ENCODE data around the gene ARID1B. TPM values are rescaled to one million over a fixed set of nuclear protein-coding genes. Genes with fewer than 3 reads are reported as not detected.

ARID1B gene
- total RNA-seq, 1 donor from 2014 or later = 43.4 TPM

DNA sequence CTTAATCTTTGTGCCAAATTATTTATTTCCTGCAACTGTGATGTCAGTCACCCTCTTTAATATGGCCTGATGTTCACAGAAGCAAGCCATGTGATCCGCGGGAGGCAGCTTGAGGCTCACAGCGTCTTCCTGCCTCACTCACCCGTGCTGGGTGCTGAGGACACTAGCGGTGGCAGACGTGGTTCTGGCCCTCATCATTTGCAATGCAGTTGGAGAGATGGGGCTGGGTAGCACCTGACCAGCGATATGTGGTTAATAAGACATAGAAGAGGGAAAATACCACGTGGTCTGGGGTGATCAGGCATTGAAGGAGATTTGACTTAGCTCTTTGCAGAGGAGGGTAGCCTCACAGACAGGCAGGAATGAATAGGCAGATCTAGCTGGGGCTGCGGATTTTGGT lies 281.4 kb downstream of the ARID1B start:
- intact Hi-C loops (cut with micrococcal nuclease) = no loop called here
- H3K27me3 ChIP-seq (ENCODE audit: low read depth) = no peaks in the 10 kb centered on the region

DNA sequence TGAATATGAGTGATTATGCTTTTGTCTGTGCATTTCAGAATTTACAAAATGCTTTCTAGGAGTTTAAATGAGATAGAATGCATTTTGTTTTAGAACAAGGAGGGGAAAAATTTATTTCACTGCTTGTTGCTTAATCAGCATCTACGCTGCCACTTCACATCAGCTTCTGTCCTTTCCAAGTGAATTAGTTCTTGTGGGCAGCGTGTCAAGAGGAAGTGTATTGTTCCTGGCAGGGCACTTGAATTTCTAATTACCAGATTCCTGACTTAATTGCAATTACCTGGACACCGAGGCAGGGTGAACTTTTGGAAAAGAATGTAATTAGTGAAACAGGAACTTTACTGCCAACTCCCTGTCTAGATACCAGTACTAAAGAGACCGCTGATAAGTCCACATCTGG lies 282.6 kb downstream of the ARID1B start:
- Histone ChIP-seq H3K9me3 (replicated peaks) (peaks cover 10% of the 10 kb centered on the region), H3K27ac (replicated peaks) (no peak overlapping the region), H3K4me1 (peaks cover 51% of the 10 kb centered on the region), H3K4me3 (no peak overlapping the region), H3K27me3 (ENCODE audit: low read depth) (no peaks in the 10 kb centered on the region), H3K36me3 (peaks cover 5% of the 10 kb centered on the region)
- intact Hi-C loops (cut with micrococcal nuclease) = no loop called here
- DNase-seq = no peak
- TF ChIP-seq, protein P1, sequence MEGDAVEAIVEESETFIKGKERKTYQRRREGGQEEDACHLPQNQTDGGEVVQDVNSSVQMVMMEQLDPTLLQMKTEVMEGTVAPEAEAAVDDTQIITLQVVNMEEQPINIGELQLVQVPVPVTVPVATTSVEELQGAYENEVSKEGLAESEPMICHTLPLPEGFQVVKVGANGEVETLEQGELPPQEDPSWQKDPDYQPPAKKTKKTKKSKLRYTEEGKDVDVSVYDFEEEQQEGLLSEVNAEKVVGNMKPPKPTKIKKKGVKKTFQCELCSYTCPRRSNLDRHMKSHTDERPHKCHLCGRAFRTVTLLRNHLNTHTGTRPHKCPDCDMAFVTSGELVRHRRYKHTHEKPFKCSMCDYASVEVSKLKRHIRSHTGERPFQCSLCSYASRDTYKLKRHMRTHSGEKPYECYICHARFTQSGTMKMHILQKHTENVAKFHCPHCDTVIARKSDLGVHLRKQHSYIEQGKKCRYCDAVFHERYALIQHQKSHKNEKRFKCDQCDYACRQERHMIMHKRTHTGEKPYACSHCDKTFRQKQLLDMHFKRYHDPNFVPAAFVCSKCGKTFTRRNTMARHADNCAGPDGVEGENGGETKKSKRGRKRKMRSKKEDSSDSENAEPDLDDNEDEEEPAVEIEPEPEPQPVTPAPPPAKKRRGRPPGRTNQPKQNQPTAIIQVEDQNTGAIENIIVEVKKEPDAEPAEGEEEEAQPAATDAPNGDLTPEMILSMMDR (IDR thresholded peaks at IDR 0.05; ENCODE audit: borderline replicate concordance) = no peak

More for the DNA sequence above, 281.4 kb downstream of the ARID1B start:
- no peak for DNase-seq
- TF ChIP-seq, protein P1 (IDR thresholded peaks at IDR 0.05; ENCODE audit: borderline replicate concordance) = no peak
- Histone ChIP-seq H3K4me1 (peaks cover 41% of the 10 kb centered on the region), H3K36me3 (peaks cover 5% of the 10 kb centered on the region), H3K9me3 (replicated peaks) (peaks cover 10% of the 10 kb centered on the region), H3K4me3 (no peak overlapping the region), H3K27ac (replicated peaks) (no peak overlapping the region)

DNA sequence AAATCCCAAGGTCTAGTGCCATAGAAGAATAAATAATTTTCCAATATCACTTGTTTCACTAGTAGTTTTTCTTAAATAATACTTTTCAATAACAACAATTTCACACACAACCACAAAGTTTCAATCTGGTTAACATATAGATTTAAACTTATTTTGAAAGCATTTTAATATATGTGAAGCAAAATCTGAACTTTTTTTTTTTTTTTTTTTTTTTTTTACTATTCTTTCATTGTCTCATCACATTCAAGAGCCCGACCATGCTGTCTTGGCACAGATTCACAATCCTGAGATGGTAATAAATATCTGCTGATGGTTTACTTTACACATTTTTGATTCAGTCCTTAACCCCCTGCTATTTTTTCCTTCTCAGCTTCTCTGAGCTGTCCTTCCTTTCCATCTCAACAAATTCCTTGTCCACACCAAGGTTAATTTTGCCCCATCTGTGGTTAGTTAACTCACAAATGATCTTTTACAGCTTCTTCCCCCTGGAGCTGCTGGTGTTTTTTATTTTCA lies 283.3 kb downstream of the ARID1B start:
- Histone ChIP-seq H3K9me3 (replicated peaks) (peaks cover 7% of the 10 kb centered on the region), H3K4me3 (no peak overlapping the region), H3K27me3 (ENCODE audit: low read depth) (no peaks in the 10 kb centered on the region), H3K27ac (replicated peaks) (no peak overlapping the region), H3K4me1 (peaks cover 53% of the 10 kb centered on the region), H3K36me3 (peaks cover 5% of the 10 kb centered on the region)
- DNase-seq = no peak
- TF ChIP-seq, protein P1 (IDR thresholded peaks at IDR 0.05; ENCODE audit: borderline replicate concordance) = no peak
- intact Hi-C loops (cut with micrococcal nuclease) = no loop called here

DNA sequence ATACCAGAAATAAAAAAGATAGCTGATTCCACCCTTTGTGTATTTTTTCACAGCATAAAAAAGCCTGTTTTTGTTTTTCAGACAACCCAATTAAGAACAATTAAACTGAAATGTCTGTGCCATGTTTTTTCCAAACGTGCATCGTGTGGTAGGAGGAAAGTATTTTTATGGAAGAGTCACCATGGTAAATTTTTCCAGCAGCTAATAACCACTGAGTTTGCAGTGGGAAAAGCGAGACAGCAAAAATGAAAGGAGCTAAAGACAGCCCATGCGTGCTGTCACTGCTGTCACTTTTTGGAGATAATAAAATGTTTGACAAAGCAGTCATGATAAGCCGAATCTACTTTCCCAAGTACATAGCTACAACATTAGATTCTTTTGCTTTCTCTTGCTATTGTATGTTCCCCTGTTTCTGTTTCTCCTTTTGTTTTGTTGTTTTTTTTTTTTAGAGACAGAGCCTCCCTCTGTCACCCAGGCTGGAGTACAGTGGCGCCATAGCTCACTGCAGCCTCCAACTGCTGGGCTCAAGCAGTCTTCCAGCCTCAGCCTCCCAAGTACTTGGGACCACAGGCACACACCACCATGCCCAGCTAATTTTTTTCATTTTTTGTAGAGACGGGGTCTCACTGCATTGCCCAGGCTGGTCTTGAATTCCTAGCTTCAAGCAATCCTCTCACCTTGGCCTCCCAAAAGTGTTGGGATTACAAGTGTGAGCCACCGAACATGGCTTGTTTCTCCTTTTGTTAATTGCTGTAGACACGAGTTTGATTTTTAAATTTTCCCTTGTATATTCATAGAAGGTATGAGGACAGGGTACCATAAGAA lies 284.8 kb downstream of the ARID1B start:
- intact Hi-C loops (cut with micrococcal nuclease) = no loop called here
- no peaks in the 10 kb centered on the region for H3K36me3 ChIP-seq
- no peak overlapping the region for H3K27ac ChIP-seq (replicated peaks)
- no peaks in the 10 kb centered on the region for H3K27me3 ChIP-seq (ENCODE audit: low read depth)
- TF ChIP-seq, protein P1 (IDR thresholded peaks at IDR 0.05; ENCODE audit: borderline replicate concordance) = no peak
- H3K4me1 ChIP-seq = peaks cover 61% of the 10 kb centered on the region
- H3K4me3 ChIP-seq = no peak overlapping the region
- DNase-seq = no peak
- no peaks in the 10 kb centered on the region for H3K9me3 ChIP-seq (replicated peaks)

DNA sequence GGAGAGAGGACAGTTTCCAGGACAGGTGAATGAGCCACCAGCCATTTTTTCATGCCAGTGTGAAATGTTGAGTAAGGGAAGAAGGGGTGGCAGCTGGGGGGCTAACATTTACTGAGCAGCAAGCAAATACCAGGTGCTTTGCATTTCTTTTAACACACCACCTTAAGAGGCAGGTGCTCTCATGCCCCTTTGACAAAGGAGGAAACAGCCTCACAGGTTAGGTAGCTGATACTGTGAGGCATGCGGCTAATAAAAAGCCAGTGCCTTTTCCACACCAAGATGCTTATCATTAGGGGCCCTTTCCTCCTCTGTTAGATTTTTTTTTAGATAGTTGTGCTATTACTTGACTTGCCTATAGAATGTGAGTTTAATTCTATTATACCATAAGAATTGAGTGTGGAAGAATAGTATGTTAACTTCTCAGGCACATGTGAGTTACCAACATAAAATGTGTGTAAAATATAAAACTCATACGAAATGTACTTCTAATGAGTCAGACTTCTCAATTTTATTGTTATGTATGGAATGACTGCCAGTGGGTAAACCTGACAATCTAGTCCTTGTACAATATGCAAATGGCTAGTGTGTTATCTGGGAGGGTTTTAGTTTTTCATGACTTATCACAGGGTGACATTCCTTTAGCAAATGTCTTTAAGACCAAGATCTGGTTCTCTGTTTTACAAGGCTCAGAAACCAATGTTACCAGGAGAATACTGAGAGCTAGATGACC lies 286.2 kb downstream of the ARID1B start:
- TF ChIP-seq, protein P1 (IDR thresholded peaks at IDR 0.05; ENCODE audit: borderline replicate concordance) = no peak
- no peak overlapping the region for H3K4me3 ChIP-seq
- peaks cover 74% of the 10 kb centered on the region for H3K4me1 ChIP-seq
- H3K27ac ChIP-seq (replicated peaks) = no peak overlapping the region
- no peaks in the 10 kb centered on the region for H3K9me3 ChIP-seq (replicated peaks)
- DNase-seq = no peak
- H3K27me3 ChIP-seq (ENCODE audit: low read depth) = no peaks in the 10 kb centered on the region
- H3K36me3 ChIP-seq = no peaks in the 10 kb centered on the region
- intact Hi-C loops (cut with micrococcal nuclease) = no loop called here
